ENCODE measurements around the gene LRRC7. TPM values are rescaled to one million over a fixed set of nuclear protein-coding genes. Genes with fewer than 3 reads are reported as not detected.

The LRRC7 gene
- total and polyA plus RNA-seq, 2 of the 8 experiments (the other 6 are each of a cell fraction or from before 2014, with no cell fraction given), result 0.03 to 0.17 TPM

DNA sequence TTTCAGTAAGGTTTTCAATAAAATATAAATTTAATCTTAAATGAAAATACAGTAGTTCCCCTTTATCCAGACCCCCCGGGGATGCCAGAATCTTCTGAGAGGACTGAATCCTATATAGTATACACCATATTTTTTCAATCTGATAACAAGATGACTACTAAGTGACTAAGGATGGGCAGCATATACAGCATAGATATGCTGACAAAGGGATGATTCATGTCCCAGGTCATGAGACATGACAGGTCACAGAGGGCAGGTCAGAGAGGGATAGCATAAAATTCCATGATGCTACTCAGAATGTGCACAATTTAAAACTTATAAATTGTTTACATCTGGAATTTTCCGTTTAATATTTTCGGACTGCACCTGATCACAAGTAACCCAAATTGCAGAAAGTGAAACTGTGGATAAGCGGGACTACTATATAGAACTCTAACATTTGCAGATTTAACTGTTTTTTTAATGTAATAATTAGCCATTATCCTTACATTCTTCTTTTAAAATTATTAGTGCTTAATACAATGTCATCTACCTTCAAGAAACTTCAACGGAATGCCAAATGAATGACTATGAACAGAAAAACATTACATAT, 588.9 kb downstream of the LRRC7 start:
- Histone ChIP-seq H2AFZ (ENCODE audit: low read length) (no peak overlapping the region), H3K23me2 (ENCODE audit: low read depth, low read length) (no peaks in the 10 kb centered on the region), H4K20me1 (replicated peaks in 1 of 2; ENCODE audit: control insufficient read depth in 1 of 2, insufficient read depth in 2 of 2, low read length in 2 of 2) (no peaks in the 10 kb centered on the region), H2BK20ac (ENCODE audit: low read length) (no peak overlapping the region), H4K8ac (ENCODE audit: extremely low read depth, insufficient read depth, low read length) (no peak overlapping the region), H3K27me3 (replicated peaks in 1 of 4; ENCODE audit: control insufficient read depth in 3 of 4, extremely low read depth in 1 of 4, insufficient read depth in 3 of 4, low read length in 3 of 4) (no peaks in the 10 kb centered on the region), H2BK5ac (ENCODE audit: low read depth, low read length) (no peak overlapping the region), H3K4me2 (ENCODE audit: insufficient read depth in 1 of 2, low read depth in 2 of 2, low read length in 2 of 2) (no peak overlapping the region), H3K9ac (replicated peaks in 1 of 4; ENCODE audit: extremely low read depth in 1 of 4, low read depth in 3 of 4, low read length in 3 of 4) (no peak overlapping the region), H4K91ac (replicated peaks; ENCODE audit: insufficient read length, low read length) (no peak overlapping the region), H2BK120ac (replicated peaks; ENCODE audit: low read depth, low read length) (no peak overlapping the region), H3K14ac (ENCODE audit: insufficient read length) (no peak overlapping the region), H3K27ac (ENCODE audit: low read depth, low read length) (no peak overlapping the region), H3K18ac (ENCODE audit: extremely low read depth, low read length) (no peak overlapping the region), H2AK5ac (ENCODE audit: low read depth, low read length) (no peak overlapping the region), H3K79me2 (ENCODE audit: control insufficient read depth in 1 of 2, insufficient read depth in 2 of 2, low read length in 2 of 2) (no peaks in the 10 kb centered on the region), H2BK15ac (ENCODE audit: low read length) (no peak overlapping the region), H3K79me1 (ENCODE audit: low read depth, low read length) (no peaks in the 10 kb centered on the region), H3K9me3 (ENCODE audit: insufficient read depth in 2 of 2, low read depth in 1 of 2, low read length in 1 of 2) (no peaks in the 10 kb centered on the region), H3K36me3 (ENCODE audit: control insufficient read depth in 2 of 4, insufficient read depth in 4 of 4, low read length in 3 of 4) (peaks cover 0 to 3% (median 0%) of the 10 kb centered on the region in 4 experiments; a peak in 3 of 8 replicates), H3K56ac (replicated peaks; ENCODE audit: insufficient read length, low read depth, low read length) (no peak overlapping the region), H2BK12ac (ENCODE audit: low read depth, low read length) (no peak overlapping the region), H3K23ac (ENCODE audit: insufficient read length) (no peak overlapping the region), H3K4ac (replicated peaks; ENCODE audit: insufficient read length, low read depth, low read length) (no peak overlapping the region), H4K5ac (ENCODE audit: insufficient read length, low read depth, low read length) (no peak overlapping the region), H3K4me3 (ENCODE audit: extremely low read depth in 1 of 4, insufficient read depth in 2 of 4, low read depth in 3 of 4, low read length in 4 of 4) (no peak overlapping the region), H3K4me1 (replicated peaks in 1 of 4; ENCODE audit: control insufficient read depth in 3 of 4, insufficient read depth in 4 of 4, low read length in 3 of 4) (no peaks in the 10 kb centered on the region)
- FAIRE-seq (no peak), DNase-seq (ENCODE audit: low read depth in 1 of 2, low spot score in 2 of 2) (no peak)
- ChIA-PET POLR2A (ENCODE audit: partially characterized antibody) (no interaction called here), CTCF (ENCODE audit: partially characterized antibody) (no interaction called here)
- 95% methylated on average over 5 of the region's 5 CpGs; no CpG with 5 or more reads in 1 of the 2 experiments for WGBS, 2 experiments (ENCODE audit: extremely low coverage in 1 of 2, insufficient coverage in 1 of 2, insufficient read length in 1 of 2, insufficient replicate concordance in 2 of 2, low coverage in 1 of 2, low lambda C conversion rate in 2 of 2, missing lambda C conversion rate in 1 of 2)
- TF ChIP-seq GABPA (IDR thresholded peaks at IDR 0.05; ENCODE audit: borderline replicate concordance, insufficient read depth, low read length) (no peak), SP2 (IDR thresholded peaks at IDR 0.05; ENCODE audit: low read length) (no peak), POLR2AphosphoS5 (IDR thresholded peaks at IDR 0.05; ENCODE audit: low read depth, low read length) (no peak), TEAD4 (IDR thresholded peaks at IDR 0.05; ENCODE audit: low read depth, low read length) (no peak), RBBP5 (IDR thresholded peaks at IDR 0.05; ENCODE audit: borderline replicate concordance, low read depth, low read length) (no peak), EP300 (IDR thresholded peaks at IDR 0.05; ENCODE audit: borderline replicate concordance in 1 of 2, low read depth in 2 of 2, low read length in 2 of 2) (no peak), CBX5 (IDR thresholded peaks at IDR 0.05; ENCODE audit: low read depth, low read length) (no peak)
